ENCODE measurements around the gene RIPPLY2. TPM values are rescaled to one million over a fixed set of nuclear protein-coding genes. Genes with fewer than 3 reads are reported as not detected.

The RIPPLY2 gene
- total and polyA plus RNA-seq, 9 of the 15 experiments (the other 6 are each of a cell fraction or from before 2014, with no cell fraction given) = not detected

DNA sequence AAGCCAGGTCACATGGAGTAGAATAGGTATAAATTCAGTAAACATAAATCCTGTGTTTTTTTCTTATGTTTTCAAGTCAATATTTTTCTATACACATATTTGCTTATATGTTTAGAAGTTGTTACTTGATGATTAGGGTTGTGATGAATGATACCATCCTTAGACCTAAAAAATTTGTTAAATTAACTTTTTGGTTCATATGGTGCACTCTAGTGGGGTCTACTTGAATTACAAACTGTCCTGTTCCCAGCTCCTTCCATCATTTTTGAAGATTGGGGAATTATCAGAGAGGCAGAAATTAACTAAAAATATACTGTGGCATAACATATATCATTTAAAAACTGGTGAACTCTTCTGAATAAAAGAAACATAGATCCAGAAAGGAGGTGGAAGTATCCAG lies 48.3 kb upstream of the RIPPLY2 start (continued):
- TF ChIP-seq HDAC3 (IDR thresholded peaks at IDR 0.05; ENCODE audit: borderline replicate concordance, partially characterized antibody) = no peak
- TF ChIP-seq NEUROD1 (IDR thresholded peaks at IDR 0.05; ENCODE audit: borderline replicate concordance, low read depth, low read length, partially characterized antibody) = no peak

DNA sequence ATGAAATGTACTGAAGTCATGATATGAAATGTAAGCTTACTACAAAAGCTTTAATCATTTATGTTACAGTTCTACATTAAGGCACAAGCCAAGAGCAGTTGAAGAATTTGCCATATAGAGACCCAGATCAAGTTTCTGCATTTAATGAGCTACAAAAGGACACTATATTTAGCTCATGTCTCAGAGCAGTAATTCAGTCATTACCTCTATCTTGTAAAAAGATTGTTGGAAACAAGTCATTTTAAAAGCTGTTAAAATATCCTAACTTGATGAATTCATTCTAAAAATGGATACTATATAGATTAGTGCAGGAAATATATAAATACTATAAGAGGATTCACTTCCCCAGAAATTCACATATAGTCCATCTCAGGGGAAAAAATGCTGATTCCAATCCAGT lies 45.2 kb upstream of the RIPPLY2 start:
- H3K27me3 ChIP-seq (ENCODE audit: control insufficient read depth in 2 of 2, insufficient read depth in 2 of 2, low read length in 2 of 2) = no peaks in the 10 kb centered on the region
- no peak overlapping the region for H3K4me3 ChIP-seq
- no peaks in the 10 kb centered on the region for H3K9me1 ChIP-seq (ENCODE audit: control insufficient read depth, insufficient read depth, low read length)
- H3K4me2 ChIP-seq (ENCODE audit: insufficient read depth, low read length) = no peak overlapping the region
- H3K79me2 ChIP-seq (ENCODE audit: control insufficient read depth, insufficient read depth, low read length) = no peaks in the 10 kb centered on the region
- no TSS peak for BruUV-seq (replicated peaks)
- H3K27ac ChIP-seq (ENCODE audit: extremely low read depth, low read depth, low read length) = no peak overlapping the region
- DNase-seq (ENCODE audit: extremely low read depth in 1 of 4, low spot score in 3 of 4) = no peak
- no peaks in the 10 kb centered on the region; a peak in 1 of 5 replicates for H3K4me1 ChIP-seq (replicated peaks in 1 of 2; ENCODE audit: control insufficient read depth in 2 of 2, insufficient read depth in 2 of 2, low read length in 2 of 2)
- ATAC-seq = no peak
- no peak for FAIRE-seq
- no peak overlapping the region for H2AFZ ChIP-seq (ENCODE audit: low read depth, low read length)
- in situ Hi-C loops (cut with MboI) = no loop called here
- H3K9ac ChIP-seq (ENCODE audit: insufficient read depth in 1 of 2, low read depth in 2 of 2, low read length in 2 of 2) = no peak overlapping the region
- intact Hi-C loops (cut with micrococcal nuclease) = no loop called here
- no peaks in the 10 kb centered on the region for H4K20me1 ChIP-seq (replicated peaks; ENCODE audit: control insufficient read depth, insufficient read depth, low read length)
- H3K36me3 ChIP-seq (ENCODE audit: control insufficient read depth, insufficient read depth, low read length) = no peaks in the 10 kb centered on the region
- no peaks in the 10 kb centered on the region for H3K9me3 ChIP-seq (replicated peaks; ENCODE audit: control insufficient read depth, insufficient read depth, low read depth, low read length)
- POLR2A ChIA-PET = interaction anchor here (1.0 kb wide), 1 partner anchor 19 kb away, joined by 3 read pairs; no protein-coding TSS in a partner anchor
- CTCF ChIA-PET (ENCODE audit: low intra/inter-chr PET ratio) = no interaction called here
- no peak for TF ChIP-seq ZNF668 (CRISPR knock-in tag; IDR thresholded peaks at IDR 0.05)
- no peak for TF ChIP-seq ZNF589 (CRISPR knock-in tag; IDR thresholded peaks at IDR 0.05; ENCODE audit: low read depth)
- TF ChIP-seq, protein P1, sequence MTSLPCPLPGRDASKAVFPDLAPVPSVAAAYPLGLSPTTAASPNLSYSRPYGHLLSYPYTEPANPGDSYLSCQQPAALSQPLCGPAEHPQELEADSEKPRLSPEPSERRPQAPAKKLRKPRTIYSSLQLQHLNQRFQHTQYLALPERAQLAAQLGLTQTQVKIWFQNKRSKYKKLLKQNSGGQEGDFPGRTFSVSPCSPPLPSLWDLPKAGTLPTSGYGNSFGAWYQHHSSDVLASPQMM (CRISPR knock-in tag; IDR thresholded peaks at IDR 0.05) = no peak
- TF ChIP-seq, protein P2, sequence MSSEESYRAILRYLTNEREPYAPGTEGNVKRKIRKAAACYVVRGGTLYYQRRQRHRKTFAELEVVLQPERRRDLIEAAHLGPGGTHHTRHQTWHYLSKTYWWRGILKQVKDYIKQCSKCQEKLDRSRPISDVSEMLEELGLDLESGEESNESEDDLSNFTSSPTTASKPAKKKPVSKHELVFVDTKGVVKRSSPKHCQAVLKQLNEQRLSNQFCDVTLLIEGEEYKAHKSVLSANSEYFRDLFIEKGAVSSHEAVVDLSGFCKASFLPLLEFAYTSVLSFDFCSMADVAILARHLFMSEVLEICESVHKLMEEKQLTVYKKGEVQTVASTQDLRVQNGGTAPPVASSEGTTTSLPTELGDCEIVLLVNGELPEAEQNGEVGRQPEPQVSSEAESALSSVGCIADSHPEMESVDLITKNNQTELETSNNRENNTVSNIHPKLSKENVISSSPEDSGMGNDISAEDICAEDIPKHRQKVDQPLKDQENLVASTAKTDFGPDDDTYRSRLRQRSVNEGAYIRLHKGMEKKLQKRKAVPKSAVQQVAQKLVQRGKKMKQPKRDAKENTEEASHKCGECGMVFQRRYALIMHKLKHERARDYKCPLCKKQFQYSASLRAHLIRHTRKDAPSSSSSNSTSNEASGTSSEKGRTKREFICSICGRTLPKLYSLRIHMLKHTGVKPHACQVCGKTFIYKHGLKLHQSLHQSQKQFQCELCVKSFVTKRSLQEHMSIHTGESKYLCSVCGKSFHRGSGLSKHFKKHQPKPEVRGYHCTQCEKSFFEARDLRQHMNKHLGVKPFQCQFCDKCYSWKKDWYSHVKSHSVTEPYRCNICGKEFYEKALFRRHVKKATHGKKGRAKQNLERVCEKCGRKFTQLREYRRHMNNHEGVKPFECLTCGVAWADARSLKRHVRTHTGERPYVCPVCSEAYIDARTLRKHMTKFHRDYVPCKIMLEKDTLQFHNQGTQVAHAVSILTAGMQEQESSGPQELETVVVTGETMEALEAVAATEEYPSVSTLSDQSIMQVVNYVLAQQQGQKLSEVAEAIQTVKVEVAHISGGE (CRISPR knock-in tag; IDR thresholded peaks at IDR 0.05) = no peak
- TF ChIP-seq, protein P3, sequence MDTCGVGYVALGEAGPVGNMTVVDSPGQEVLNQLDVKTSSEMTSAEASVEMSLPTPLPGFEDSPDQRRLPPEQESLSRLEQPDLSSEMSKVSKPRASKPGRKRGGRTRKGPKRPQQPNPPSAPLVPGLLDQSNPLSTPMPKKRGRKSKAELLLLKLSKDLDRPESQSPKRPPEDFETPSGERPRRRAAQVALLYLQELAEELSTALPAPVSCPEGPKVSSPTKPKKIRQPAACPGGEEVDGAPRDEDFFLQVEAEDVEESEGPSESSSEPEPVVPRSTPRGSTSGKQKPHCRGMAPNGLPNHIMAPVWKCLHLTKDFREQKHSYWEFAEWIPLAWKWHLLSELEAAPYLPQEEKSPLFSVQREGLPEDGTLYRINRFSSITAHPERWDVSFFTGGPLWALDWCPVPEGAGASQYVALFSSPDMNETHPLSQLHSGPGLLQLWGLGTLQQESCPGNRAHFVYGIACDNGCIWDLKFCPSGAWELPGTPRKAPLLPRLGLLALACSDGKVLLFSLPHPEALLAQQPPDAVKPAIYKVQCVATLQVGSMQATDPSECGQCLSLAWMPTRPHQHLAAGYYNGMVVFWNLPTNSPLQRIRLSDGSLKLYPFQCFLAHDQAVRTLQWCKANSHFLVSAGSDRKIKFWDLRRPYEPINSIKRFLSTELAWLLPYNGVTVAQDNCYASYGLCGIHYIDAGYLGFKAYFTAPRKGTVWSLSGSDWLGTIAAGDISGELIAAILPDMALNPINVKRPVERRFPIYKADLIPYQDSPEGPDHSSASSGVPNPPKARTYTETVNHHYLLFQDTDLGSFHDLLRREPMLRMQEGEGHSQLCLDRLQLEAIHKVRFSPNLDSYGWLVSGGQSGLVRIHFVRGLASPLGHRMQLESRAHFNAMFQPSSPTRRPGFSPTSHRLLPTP (IDR thresholded peaks at IDR 0.05; ENCODE audit: borderline replicate concordance, extremely low read depth, insufficient read length) = no peak
- TF ChIP-seq NBN (IDR thresholded peaks at IDR 0.05; ENCODE audit: low read depth) = no peak
- no peak for TF ChIP-seq ZKSCAN1 (IDR thresholded peaks at IDR 0.05; ENCODE audit: low read depth, low read length)
- TF ChIP-seq ZZZ3 (IDR thresholded peaks at IDR 0.05) = no peak
- TF ChIP-seq PHTF2 (CRISPR knock-in tag; IDR thresholded peaks at IDR 0.05) = no peak
- TF ChIP-seq DMBX1 (CRISPR knock-in tag; IDR thresholded peaks at IDR 0.05; ENCODE audit: borderline replicate concordance) = no peak
- no peak for TF ChIP-seq POLR3A (IDR thresholded peaks at IDR 0.05; ENCODE audit: borderline replicate concordance, extremely low read depth, insufficient read depth, insufficient read length)
- TF ChIP-seq SIN3B (IDR thresholded peaks at IDR 0.05; ENCODE audit: low read depth) = no peak
- TF ChIP-seq TAF15 (IDR thresholded peaks at IDR 0.05; ENCODE audit: low read depth, low read length) = no peak
